ENCODE measurements around the gene COG5. TPM values are rescaled to one million over a fixed set of nuclear protein-coding genes. Genes with fewer than 3 reads are reported as not detected.

Gene COG5
- total RNA-seq, 4 donors from 2014 or later, result 20.8 to 49.7 (median 25.7) TPM

GRCh38 chr7:107534139-107534538, 29.6 kb downstream of the COG5 start:
- ATAC-seq (no peak), DNase-seq (no peak)
- no peak for TF ChIP-seq POLR2A (IDR thresholded peaks at IDR 0.05)
- TF ChIP-seq, protein P1, sequence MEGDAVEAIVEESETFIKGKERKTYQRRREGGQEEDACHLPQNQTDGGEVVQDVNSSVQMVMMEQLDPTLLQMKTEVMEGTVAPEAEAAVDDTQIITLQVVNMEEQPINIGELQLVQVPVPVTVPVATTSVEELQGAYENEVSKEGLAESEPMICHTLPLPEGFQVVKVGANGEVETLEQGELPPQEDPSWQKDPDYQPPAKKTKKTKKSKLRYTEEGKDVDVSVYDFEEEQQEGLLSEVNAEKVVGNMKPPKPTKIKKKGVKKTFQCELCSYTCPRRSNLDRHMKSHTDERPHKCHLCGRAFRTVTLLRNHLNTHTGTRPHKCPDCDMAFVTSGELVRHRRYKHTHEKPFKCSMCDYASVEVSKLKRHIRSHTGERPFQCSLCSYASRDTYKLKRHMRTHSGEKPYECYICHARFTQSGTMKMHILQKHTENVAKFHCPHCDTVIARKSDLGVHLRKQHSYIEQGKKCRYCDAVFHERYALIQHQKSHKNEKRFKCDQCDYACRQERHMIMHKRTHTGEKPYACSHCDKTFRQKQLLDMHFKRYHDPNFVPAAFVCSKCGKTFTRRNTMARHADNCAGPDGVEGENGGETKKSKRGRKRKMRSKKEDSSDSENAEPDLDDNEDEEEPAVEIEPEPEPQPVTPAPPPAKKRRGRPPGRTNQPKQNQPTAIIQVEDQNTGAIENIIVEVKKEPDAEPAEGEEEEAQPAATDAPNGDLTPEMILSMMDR (IDR thresholded peaks at IDR 0.05 in 4 of 5, conservative IDR thresholded peaks at IDR 0.05 in 1 of 5), result no peak
- no peaks in the 10 kb centered on the region for H3K36me3 ChIP-seq
- no peak overlapping the region for H3K4me3 ChIP-seq
- intact Hi-C loops (cut with DNase I; ENCODE audit: low total_unique reads) (no loop called here), in situ Hi-C loops (cut with MboI; ENCODE audit: low sequenced_read_pairs in 4 of 4) (no loop called here)
- H3K9me3 ChIP-seq, result no peaks in the 10 kb centered on the region
- no peak overlapping the region for H3K27ac ChIP-seq
- peaks cover 6 to 12% of the 10 kb centered on the region in 2 donors for H3K4me1 ChIP-seq
- no peaks in the 10 kb centered on the region for H3K27me3 ChIP-seq

DNA sequence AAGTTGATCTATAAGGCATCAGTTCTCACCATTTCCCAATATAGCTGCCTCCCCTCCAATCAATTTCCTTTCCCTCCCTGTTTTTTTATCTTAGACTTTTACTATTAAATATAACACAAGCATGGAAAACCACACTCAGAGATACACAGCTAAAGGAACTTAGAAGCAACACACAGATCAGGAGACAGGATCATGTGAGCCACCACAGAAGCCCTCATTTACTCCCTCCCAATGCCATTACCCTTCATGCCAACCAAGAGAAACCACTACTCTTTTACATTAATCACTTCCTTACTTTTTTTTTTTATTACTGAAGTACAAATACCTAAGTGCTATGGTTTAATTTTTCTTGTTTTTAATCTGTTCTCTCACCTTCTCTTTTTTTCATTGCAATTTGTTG, 33.0 kb downstream of the COG5 start:
- in situ Hi-C loops (cut with MboI; ENCODE audit: low sequenced_read_pairs in 4 of 4) (no loop called here), intact Hi-C loops (cut with DNase I; ENCODE audit: low total_unique reads) (no loop called here)
- no peak overlapping the region for H3K4me3 ChIP-seq
- no peaks in the 10 kb centered on the region for H3K27me3 ChIP-seq
- H3K36me3 ChIP-seq, result peaks cover 0 to 9% of the 10 kb centered on the region in 2 donors
- no peak for DNase-seq
- no peak for ATAC-seq
- H3K27ac ChIP-seq, result no peak overlapping the region
- H3K9me3 ChIP-seq, result no peaks in the 10 kb centered on the region
- TF ChIP-seq, protein P1 (IDR thresholded peaks at IDR 0.05 in 4 of 5, conservative IDR thresholded peaks at IDR 0.05 in 1 of 5), result no peak
- no peak for TF ChIP-seq POLR2A (IDR thresholded peaks at IDR 0.05)
- H3K4me1 ChIP-seq, result peaks cover 6 to 8% of the 10 kb centered on the region in 2 donors

- no peaks in the 10 kb centered on the region for H3K9me3 ChIP-seq
- no peak overlapping the region for H3K4me3 ChIP-seq
- ATAC-seq (no peak), DNase-seq (no peak)
- no peak overlapping the region for H3K27ac ChIP-seq
- peaks cover 0 to 10% of the 10 kb centered on the region in 2 donors for H3K36me3 ChIP-seq
- intact Hi-C loops (cut with DNase I; ENCODE audit: low total_unique reads), result no loop called here
- H3K27me3 ChIP-seq, result no peaks in the 10 kb centered on the region
- peaks cover 0 to 6% of the 10 kb centered on the region in 2 donors for H3K4me1 ChIP-seq
- TF ChIP-seq, protein P1 (IDR thresholded peaks at IDR 0.05 in 4 of 5, conservative IDR thresholded peaks at IDR 0.05 in 1 of 5), result no peak
- TF ChIP-seq POLR2A (IDR thresholded peaks at IDR 0.05), result no peak
- in situ Hi-C loops (cut with MboI; ENCODE audit: low sequenced_read_pairs in 4 of 4), result no loop called here
Measured at GRCh38 chr7:107528461-107528860, 35.3 kb downstream of the COG5 start.

DNA sequence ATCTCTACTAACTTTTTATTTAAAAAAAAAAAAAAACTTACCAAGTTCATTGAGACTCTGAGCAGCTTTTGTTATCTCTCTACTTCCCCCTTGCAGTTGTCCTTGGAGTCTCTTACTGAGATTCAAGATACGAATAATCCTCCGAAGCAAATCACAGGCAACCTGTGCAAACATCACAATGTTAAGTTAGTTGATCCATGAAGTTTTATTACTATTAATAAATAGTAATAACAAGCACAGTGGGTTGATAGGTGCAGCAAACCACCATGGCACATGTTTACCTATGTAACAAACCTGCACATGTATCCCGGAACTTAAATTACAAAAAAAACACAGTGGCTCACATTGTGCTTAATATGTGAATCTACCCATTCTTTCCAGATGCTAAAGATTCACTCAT, 36.5 kb downstream of the COG5 start:
- intact Hi-C loops (cut with DNase I; ENCODE audit: low total_unique reads) (no loop called here), in situ Hi-C loops (cut with MboI; ENCODE audit: low sequenced_read_pairs in 4 of 4) (no loop called here)
- no peaks in the 10 kb centered on the region for H3K9me3 ChIP-seq
- TF ChIP-seq, protein P1 (IDR thresholded peaks at IDR 0.05 in 4 of 5, conservative IDR thresholded peaks at IDR 0.05 in 1 of 5), result no peak
- TF ChIP-seq POLR2A (IDR thresholded peaks at IDR 0.05), result no peak
- no peaks in the 10 kb centered on the region for H3K27me3 ChIP-seq
- ATAC-seq (no peak), DNase-seq (no peak)
- H3K36me3 ChIP-seq, result peaks cover 0 to 10% of the 10 kb centered on the region in 2 donors
- no peak overlapping the region for H3K27ac ChIP-seq
- peaks cover 0 to 5% of the 10 kb centered on the region in 2 donors for H3K4me1 ChIP-seq
- H3K4me3 ChIP-seq, result no peak overlapping the region

GRCh38 chr7:107526672-107527071, 37.0 kb downstream of the COG5 start:
- in situ Hi-C loops (cut with MboI; ENCODE audit: low sequenced_read_pairs in 4 of 4) (no loop called here), intact Hi-C loops (cut with DNase I; ENCODE audit: low total_unique reads) (no loop called here)
- TF ChIP-seq, protein P1 (IDR thresholded peaks at IDR 0.05 in 4 of 5, conservative IDR thresholded peaks at IDR 0.05 in 1 of 5), result no peak
- TF ChIP-seq POLR2A (IDR thresholded peaks at IDR 0.05), result no peak
- Histone ChIP-seq H3K27ac (no peak overlapping the region), H3K36me3 (peaks cover 0 to 10% of the 10 kb centered on the region in 2 donors), H3K9me3 (no peaks in the 10 kb centered on the region), H3K27me3 (no peaks in the 10 kb centered on the region), H3K4me3 (no peak overlapping the region), H3K4me1 (peaks cover 0 to under 1% of the 10 kb centered on the region in 2 donors)
- ATAC-seq (no peak), DNase-seq (no peak)
